ENCODE results near the gene MED13L. TPM values are rescaled to one million over a fixed set of nuclear protein-coding genes. Genes with fewer than 3 reads are reported as not detected.

The MED13L gene
- total RNA-seq, 1 experiment from 2014 or later = 80.5 TPM

DNA sequence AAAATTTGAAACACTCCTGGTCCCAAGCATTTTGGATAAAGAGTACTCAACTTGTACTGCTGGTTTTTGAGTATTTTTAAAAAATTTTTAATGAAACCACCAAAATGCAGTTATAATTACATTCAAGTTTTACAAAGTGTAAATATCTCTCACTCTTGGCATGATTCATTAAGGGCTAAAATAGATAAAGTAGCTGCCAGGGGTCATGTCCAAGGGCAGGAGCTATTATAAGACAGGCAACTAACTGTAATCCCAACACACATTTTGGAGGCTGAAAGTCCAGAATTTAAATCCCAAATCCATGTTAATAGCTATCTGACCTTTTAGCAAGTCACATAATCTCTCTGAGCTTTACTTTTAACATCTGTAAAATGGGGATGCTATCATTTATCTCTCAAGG, 207.6 kb downstream of the MED13L start:
- ChIA-PET CTCF (no interaction called here), POLR2A (no interaction called here)
- no peaks in the 10 kb centered on the region for H3K9me3 Mint-ChIP-seq
- H3K36me3 Mint-ChIP-seq = no peaks in the 10 kb centered on the region
- H3K4me1 Mint-ChIP-seq = peaks cover 29% of the 10 kb centered on the region
- H3K27me3 Mint-ChIP-seq (ENCODE audit: low read depth) = no peaks in the 10 kb centered on the region
- ATAC-seq (no peak), DNase-seq (ENCODE audit: low spot score) (no peak)
- H3K27ac Mint-ChIP-seq = no peak overlapping the region
- TF ChIP-seq IRF2 (CRISPR knock-in tag; IDR thresholded peaks at IDR 0.05; ENCODE audit: borderline replicate concordance, low read depth) (no peak), KAT7 (CRISPR knock-in tag; IDR thresholded peaks at IDR 0.05; ENCODE audit: borderline replicate concordance) (no peak), TP53 (CRISPR knock-in tag; IDR thresholded peaks at IDR 0.05) (no peak), EMX1 (CRISPR knock-in tag; IDR thresholded peaks at IDR 0.05) (no peak)
- TF ChIP-seq, protein P1, sequence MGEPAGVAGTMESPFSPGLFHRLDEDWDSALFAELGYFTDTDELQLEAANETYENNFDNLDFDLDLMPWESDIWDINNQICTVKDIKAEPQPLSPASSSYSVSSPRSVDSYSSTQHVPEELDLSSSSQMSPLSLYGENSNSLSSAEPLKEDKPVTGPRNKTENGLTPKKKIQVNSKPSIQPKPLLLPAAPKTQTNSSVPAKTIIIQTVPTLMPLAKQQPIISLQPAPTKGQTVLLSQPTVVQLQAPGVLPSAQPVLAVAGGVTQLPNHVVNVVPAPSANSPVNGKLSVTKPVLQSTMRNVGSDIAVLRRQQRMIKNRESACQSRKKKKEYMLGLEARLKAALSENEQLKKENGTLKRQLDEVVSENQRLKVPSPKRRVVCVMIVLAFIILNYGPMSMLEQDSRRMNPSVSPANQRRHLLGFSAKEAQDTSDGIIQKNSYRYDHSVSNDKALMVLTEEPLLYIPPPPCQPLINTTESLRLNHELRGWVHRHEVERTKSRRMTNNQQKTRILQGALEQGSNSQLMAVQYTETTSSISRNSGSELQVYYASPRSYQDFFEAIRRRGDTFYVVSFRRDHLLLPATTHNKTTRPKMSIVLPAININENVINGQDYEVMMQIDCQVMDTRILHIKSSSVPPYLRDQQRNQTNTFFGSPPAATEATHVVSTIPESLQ (CRISPR knock-in tag; IDR thresholded peaks at IDR 0.05) = no peak
- TF ChIP-seq, protein P2, sequence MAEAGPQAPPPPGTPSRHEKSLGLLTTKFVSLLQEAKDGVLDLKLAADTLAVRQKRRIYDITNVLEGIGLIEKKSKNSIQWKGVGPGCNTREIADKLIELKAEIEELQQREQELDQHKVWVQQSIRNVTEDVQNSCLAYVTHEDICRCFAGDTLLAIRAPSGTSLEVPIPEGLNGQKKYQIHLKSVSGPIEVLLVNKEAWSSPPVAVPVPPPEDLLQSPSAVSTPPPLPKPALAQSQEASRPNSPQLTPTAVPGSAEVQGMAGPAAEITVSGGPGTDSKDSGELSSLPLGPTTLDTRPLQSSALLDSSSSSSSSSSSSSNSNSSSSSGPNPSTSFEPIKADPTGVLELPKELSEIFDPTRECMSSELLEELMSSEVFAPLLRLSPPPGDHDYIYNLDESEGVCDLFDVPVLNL (CRISPR knock-in tag; IDR thresholded peaks at IDR 0.05; ENCODE audit: borderline replicate concordance, low read depth) = no peak
- no peak overlapping the region for H3K4me3 Mint-ChIP-seq

DNA sequence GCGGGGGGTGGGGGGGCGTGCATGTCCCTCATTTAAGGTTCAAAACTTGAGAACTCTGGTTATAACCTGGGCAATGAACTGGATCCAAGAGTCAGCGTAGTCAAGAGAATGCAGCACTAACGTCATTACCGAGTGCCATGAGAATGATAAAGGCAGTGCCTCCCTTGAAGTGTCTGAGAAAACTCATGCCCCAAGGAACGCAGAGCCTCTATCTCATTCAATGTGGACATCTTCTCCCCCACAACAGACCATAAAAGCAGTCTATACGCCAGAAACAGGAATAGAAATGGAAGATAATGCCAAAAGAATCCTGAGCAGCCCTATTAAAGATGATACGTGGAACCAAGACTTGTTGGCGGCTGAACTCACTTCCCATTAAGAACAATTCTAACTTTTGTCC, 208.6 kb downstream of the MED13L start:
- CTCF ChIA-PET = no interaction called here
- Mint-ChIP-seq H3K27ac (no peak overlapping the region), H3K36me3 (no peaks in the 10 kb centered on the region), H3K27me3 (ENCODE audit: low read depth) (no peaks in the 10 kb centered on the region), H3K9me3 (no peaks in the 10 kb centered on the region), H3K4me3 (no peak overlapping the region), H3K4me1 (peaks cover 27% of the 10 kb centered on the region)
- TF ChIP-seq, protein P3, sequence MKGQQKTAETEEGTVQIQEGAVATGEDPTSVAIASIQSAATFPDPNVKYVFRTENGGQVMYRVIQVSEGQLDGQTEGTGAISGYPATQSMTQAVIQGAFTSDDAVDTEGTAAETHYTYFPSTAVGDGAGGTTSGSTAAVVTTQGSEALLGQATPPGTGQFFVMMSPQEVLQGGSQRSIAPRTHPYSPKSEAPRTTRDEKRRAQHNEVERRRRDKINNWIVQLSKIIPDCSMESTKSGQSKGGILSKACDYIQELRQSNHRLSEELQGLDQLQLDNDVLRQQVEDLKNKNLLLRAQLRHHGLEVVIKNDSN (CRISPR knock-in tag; IDR thresholded peaks at IDR 0.05) = no peak
- TF ChIP-seq TP53 (CRISPR knock-in tag; IDR thresholded peaks at IDR 0.05) (no peak), ETV6 (CRISPR knock-in tag; IDR thresholded peaks at IDR 0.05) (no peak), CBFB (CRISPR knock-in tag; IDR thresholded peaks at IDR 0.05; ENCODE audit: low read depth) (no peak), ZNF263 (CRISPR knock-in tag; IDR thresholded peaks at IDR 0.05; ENCODE audit: low read depth) (no peak), NR1H2 (CRISPR knock-in tag; IDR thresholded peaks at IDR 0.05) (no peak), CREM (CRISPR knock-in tag; IDR thresholded peaks at IDR 0.05) (no peak), KAT7 (CRISPR knock-in tag; IDR thresholded peaks at IDR 0.05; ENCODE audit: borderline replicate concordance) (no peak), NFE2L1 (CRISPR knock-in tag; IDR thresholded peaks at IDR 0.05) (no peak), ZNF671 (CRISPR knock-in tag; IDR thresholded peaks at IDR 0.05) (no peak), NFATC4 (CRISPR knock-in tag; IDR thresholded peaks at IDR 0.05) (no peak), GRHL2 (CRISPR knock-in tag; IDR thresholded peaks at IDR 0.05; ENCODE audit: insufficient replicate concordance, severe bottlenecking) (no peak), ZNF121 (CRISPR knock-in tag; IDR thresholded peaks at IDR 0.05) (no peak)
- TF ChIP-seq, protein P2 (CRISPR knock-in tag; IDR thresholded peaks at IDR 0.05; ENCODE audit: borderline replicate concordance, low read depth) = no peak
- TF ChIP-seq, protein P4, sequence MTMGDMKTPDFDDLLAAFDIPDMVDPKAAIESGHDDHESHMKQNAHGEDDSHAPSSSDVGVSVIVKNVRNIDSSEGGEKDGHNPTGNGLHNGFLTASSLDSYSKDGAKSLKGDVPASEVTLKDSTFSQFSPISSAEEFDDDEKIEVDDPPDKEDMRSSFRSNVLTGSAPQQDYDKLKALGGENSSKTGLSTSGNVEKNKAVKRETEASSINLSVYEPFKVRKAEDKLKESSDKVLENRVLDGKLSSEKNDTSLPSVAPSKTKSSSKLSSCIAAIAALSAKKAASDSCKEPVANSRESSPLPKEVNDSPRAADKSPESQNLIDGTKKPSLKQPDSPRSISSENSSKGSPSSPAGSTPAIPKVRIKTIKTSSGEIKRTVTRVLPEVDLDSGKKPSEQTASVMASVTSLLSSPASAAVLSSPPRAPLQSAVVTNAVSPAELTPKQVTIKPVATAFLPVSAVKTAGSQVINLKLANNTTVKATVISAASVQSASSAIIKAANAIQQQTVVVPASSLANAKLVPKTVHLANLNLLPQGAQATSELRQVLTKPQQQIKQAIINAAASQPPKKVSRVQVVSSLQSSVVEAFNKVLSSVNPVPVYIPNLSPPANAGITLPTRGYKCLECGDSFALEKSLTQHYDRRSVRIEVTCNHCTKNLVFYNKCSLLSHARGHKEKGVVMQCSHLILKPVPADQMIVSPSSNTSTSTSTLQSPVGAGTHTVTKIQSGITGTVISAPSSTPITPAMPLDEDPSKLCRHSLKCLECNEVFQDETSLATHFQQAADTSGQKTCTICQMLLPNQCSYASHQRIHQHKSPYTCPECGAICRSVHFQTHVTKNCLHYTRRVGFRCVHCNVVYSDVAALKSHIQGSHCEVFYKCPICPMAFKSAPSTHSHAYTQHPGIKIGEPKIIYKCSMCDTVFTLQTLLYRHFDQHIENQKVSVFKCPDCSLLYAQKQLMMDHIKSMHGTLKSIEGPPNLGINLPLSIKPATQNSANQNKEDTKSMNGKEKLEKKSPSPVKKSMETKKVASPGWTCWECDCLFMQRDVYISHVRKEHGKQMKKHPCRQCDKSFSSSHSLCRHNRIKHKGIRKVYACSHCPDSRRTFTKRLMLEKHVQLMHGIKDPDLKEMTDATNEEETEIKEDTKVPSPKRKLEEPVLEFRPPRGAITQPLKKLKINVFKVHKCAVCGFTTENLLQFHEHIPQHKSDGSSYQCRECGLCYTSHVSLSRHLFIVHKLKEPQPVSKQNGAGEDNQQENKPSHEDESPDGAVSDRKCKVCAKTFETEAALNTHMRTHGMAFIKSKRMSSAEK (CRISPR knock-in tag; IDR thresholded peaks at IDR 0.05; ENCODE audit: borderline replicate concordance) = no peak
- TF ChIP-seq, protein P5, sequence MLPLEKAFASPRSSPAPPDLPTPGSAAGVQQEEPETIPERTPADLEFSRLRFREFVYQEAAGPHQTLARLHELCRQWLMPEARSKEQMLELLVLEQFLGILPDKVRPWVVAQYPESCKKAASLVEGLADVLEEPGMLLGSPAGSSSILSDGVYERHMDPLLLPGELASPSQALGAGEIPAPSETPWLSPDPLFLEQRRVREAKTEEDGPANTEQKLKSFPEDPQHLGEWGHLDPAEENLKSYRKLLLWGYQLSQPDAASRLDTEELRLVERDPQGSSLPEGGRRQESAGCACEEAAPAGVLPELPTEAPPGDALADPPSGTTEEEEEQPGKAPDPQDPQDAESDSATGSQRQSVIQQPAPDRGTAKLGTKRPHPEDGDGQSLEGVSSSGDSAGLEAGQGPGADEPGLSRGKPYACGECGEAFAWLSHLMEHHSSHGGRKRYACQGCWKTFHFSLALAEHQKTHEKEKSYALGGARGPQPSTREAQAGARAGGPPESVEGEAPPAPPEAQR (CRISPR knock-in tag; IDR thresholded peaks at IDR 0.05) = no peak
- DNase-seq (ENCODE audit: low spot score) (no peak), ATAC-seq (no peak)
- POLR2A ChIA-PET = no interaction called here

All from WTC11 (cell line).